GM19372 (cell line): ENCODE data around the gene HOXC10.

Experiments used
- ATAC-seq: cut with Tn5 transposase; IDR thresholded peaks from one replicate; pipeline ENCODE4 v1.9.1; 2021; ENCODE audit warnings: mild to moderate bottlenecking, low read depth, moderate library complexity; ENCODE audit not compliant: unreplicated experiment

Gene HOXC10

DNA sequence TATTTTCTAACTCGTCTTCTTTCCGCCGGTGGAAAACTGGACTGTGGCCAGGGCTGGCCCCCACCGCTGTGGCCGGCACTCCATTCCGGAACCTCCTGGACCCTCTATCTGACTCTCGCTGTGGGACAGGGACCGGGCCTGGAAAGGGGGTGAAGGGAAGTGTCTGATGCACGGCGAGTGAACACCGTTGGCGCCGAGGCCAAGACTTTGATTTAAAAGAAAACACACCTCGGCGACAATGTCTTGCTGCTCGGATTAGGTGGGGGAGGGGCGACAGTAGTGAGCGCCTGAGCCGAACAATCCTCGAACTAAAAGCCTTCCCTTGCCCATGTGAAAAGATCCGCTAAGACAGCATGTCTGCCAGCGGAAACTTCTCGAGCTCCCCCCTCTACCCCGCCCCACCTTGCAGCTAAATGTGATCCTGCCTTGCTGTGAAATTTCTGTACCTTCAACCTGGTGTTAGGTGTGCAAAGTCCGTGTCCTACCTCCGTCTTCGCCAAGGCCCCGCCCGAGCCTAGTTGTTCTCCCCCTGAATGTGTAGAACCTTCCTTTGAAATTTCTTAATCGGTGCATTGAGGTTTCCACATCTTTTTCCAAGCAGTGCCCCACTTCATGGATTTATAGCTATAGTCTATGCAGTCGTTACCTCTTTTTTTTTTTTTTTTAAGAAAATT is 9.3 kb upstream of the HOXC10 start:
- no peak for ATAC-seq

DNA sequence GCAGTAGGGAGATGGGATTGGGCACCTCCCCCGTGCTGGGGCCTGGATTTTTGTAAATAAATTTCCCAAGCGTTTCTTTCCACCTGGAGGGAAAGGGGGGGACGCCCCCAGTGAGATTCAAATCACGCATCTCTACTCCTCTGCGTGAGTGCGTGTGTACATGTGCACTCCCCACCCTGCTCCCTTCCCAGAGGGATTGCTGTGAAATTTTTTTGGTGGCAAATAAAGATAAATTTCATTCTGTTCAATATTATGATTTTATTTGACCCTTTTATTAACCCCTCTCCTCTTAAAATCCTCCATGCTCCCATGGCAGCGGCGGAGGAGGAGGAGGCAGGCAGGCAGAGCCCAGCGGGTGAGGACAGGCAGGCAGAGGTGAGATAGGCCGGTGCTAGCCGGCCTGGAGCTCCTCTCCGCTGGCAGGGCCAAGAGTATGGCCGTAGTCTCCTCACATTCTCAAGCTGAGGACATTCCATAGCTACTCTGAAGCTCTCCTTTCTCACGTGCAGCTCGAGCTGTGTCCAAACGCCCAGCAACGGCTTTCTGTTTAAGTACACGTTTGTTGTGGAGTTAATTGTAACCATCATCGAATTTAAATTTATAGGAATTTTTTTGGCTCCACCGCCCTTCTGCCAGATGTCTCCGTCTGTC is 8.6 kb upstream of the HOXC10 start:
- ATAC-seq = no peak

DNA sequence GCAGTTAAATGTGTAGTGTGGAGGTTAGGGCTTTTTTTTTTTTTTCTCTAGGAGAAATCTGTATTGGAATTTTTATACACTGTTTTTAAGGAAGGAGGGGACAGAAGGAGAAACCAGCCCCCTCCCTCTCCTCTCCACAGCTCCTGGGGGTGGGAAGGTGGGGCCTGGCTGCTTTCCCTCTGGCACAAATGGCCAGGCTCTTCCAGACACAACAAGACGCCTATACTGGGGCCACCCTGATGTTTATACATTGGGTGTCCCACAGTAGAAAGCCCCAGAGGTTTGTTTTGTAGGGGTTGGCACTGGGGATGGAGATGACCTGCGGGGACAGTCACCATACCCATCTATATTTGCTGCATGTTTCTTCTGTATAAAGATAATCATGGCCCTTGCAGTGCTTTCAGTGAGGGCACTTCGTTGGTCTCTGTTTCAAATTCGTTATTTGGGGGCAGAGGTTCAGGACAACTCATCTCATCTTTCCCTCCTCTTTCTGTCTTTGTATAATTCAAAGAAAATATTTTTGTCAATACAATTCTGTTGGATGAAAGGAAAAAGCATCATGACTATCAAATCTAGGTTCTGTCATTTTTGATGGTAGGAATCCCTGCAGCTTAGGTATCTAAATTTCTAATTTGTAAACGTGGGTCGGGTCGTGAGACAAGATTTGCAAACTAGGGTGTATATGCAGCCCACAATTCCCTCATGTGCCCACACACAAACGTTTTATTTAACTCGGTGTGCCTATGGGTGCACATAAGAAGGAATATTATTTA is 7.9 kb upstream of the HOXC10 start:
- no peak for ATAC-seq

DNA sequence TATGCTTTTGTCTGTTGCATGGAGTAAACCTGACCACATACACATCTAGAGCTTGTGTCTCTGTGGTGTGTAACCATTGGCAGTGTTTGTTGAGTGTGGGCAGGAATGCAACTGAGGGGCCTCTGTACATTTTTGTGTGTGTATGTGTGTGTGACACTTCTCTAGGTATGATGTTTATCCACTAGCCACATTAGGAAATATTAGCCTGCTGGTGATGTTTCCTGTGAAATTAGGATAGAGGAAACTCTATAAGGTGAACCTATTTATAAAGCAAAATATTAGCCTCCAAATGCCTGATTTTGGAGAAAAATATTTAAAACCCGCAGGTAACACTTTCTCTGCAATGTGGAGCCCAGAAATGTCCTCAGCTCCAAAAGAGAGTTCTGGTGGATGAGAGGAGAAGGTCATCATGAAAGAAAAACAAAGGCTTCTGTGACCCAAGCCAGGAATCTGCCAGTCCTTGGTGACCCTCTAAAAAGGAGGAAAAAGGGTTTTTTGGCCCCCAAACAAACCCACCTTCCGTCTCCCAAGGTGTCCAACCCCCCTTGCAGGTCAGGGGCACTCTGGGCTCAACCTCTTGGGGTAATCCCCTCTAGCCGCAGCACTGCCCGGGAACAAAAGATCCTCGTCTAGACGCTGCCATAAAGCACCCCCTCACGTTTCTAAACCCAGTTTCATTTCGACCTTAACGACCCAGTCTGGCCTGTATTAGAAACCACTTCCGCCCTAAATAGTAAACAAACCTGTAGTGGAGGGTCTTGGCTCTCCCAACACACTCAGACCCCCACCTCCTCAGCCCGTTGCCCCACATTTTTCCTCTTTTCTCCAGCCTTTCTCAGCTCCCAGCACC is 7.1 kb upstream of the HOXC10 start:
- no peak for ATAC-seq

DNA sequence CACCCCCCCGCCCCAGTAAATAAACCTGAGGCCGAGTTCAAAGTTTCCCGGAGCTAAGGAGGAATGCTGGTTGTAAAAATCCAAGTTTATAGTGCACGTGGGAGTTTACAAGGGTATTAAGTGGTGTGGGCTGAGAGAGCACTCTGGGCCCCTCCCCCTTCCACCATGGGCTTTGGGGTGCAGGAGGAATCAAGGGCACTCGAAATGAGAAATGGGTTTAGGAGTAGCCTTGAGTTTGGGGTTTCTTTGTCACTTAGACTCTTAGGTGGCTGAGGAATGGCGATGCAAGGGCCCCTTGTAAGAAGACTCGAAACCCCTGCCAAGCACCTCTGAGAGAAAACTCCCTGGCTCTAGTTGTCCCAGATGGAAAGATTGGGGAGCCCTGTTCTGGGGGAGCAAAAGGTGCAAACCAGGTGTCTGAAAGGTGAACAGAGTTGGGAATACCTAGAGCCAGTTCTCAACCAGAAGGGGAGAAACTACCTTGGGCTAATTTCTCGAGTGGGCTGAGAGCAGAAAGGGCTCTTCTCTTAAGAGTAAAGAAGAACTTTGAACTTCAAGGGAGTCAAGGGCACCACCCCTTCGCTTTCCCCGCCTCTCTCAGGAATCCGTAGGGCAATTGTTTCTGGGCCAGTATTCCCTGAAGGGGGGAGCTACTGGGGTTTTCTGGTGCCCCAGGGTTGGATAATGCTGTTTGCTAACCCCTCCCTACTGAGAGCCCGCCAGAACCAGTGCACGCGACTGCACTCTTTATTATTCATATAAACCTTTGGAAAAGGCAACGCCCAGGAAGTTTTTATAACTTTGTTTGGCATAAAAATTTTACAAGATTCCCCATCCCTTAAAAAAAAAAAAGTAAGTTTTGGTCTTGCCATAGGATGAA is 6.2 kb upstream of the HOXC10 start:
- no peak for ATAC-seq

DNA sequence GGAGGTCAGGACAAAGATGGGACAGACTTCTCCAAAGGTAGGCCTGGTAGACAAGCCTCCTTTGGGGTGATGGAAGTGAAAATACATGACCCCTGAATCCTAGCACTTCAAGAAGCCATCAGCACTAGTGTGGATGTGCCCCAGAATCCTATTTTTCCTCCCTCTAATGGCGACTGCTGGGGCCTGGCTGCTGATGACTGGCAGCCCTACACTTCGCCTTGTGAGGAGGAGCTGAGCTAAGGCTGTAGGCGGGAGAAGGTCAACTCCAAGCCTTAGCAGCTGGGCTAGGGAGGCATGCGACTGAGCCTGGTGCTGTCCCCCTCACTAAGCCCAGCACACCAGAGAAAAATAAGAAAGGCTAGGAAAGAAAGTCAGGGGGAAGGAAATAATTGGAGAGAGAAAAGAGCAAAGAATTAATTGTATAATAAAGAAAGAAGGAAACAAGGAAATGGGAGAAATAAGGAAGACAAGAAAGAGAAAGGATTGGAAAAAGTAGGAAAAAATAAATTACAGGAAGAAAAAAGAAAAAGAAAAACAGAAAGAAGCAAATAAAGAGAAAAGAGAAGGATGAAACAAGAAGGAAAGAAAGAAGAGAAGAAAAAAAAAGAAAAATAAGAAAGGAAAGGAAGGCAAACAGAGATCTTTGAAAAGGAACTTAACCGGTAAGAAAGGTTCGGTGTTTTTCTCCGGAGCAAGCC is 4.7 kb upstream of the HOXC10 start:
- no peak for ATAC-seq

DNA sequence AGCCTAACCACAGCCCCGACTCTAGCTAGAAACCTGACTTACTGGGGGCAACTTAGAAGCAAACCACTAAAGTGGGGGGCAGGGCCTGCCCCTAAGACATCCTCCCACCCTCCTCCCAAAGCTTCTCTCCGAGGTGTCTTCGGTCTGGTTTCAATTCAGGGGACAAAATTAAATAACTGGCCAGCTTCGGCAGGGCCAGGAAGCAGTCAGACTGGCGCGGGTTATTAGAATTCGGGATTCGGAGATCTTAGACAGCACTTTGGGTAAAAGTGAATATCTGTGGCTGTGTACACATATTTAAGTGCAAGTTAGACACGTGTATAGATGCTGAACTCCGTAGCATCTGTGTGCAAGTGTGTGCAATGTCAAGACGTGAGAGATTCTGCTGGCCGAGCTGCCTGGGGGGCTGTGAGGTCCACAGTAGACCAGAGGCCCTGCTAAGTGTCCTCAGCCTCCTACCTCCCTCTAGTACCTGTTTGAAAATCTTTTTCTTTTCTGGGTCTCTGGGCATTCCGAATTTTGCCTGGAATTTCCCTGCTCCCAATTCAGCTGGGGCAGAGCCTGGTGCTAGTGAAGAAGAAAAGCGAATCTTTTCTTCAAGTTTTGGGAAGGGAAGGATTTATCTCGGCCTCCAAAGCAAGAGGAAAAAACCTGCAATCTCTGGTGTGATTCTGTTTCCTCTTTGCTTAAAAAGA is 4.0 kb upstream of the HOXC10 start:
- ATAC-seq = no peak

DNA sequence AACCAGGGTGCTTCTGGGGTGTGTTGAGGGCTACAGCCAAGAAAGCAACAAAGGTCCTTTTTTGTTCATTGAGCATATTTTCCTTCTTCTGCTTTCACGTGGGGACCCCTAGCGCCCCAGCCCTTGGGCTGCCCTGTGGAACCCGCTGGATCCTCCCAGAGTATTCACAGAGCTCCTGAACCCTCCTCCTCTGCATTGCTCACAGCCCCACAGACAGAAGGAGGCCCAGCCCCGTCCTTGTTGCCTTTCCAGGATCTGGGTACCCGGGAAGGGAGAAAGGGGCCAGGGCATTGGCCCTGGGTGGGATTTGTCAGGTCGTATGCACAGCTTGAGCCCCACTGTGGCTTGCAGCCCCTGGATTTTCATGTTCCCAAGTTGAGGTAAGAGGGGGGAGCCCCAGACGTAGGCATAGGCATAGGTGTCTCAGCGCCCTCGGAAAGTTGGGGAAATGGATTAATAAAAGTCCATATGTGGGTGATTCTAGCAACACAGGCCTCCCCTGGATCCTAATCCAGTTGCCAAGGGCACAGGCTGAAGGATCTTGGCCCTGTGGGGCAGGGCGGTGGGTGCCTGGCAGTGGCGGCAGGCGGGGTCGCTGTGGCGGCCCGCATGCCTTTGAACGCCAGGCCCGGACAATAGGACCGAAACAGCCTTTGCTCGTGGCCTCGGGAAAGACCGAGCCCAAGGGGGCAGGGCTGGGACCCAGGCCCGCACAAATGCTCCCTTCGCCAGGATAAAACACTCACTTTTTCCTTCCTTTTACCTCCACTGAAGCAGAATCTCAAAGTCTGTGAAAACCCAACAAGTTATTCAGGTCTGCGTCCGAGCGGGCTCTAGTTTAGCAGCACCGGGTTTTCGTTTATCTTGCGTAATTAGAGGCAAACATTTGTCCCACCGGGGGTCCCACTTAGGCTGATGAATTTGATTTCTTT is 3.0 kb upstream of the HOXC10 start:
- ATAC-seq = no peak

DNA sequence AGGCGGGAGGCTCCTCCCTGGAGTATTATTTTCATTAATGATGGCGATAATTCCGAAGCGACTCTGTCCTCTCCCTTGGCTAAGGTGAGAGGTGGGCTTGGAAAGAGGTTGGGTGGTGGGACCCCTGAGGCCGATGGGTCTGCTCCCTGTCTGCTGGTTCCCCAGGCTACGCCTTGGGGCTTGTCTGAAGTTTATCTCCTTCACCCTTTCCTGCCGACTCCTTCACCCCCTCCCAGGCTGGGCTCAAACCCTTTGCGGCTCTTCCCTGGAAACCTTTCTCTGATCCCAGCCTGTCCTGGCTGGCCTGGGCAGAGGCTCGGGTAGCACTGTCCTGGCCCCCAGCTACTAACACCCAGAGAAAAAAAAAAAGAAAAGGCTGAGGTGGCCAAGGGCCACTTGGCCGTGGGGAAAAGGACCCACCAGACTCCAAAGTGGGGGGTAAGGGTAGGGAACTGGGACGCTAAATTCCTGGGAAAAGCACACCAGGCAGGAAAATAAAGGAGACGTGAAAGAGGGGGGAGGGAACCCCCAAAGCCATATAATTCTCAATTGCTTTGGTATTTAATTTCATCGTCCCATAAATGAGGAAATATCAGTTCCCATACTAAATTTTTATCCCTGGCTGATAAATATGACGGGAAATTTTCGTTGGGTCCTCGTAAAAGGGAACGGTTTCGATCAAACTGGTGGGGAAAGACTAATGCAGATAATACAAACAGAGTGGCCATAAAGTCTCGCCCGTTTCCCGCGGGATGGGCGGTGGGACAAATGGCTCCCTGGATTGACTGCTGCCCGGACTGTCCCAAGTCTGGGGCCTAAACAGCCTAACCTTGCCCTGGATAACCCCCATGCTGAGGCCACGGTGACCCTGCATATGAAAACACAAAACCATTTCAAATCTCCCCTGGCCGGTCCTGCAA is 2.0 kb upstream of the HOXC10 start:
- ATAC-seq = no peak

DNA sequence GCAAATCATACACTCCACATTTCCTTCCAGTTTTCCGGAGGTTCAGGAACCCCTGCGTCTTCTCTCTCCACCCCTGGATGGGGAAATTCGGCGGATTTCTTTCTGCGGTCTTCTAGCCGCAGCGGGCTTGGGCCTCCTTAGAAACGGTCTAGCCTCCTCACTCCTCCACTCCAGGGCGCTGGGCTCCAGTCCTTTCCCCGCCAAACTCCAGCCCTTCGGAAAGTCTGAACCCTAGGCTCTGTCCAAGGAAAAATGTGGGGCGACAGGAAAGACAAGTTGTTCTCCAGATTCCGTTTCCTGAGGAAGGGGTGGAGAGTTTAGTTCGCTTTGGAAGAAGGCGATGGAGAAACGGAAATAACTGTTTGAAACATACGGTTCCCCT is 1.4 kb upstream of the HOXC10 start:
- ATAC-seq = no peak

DNA sequence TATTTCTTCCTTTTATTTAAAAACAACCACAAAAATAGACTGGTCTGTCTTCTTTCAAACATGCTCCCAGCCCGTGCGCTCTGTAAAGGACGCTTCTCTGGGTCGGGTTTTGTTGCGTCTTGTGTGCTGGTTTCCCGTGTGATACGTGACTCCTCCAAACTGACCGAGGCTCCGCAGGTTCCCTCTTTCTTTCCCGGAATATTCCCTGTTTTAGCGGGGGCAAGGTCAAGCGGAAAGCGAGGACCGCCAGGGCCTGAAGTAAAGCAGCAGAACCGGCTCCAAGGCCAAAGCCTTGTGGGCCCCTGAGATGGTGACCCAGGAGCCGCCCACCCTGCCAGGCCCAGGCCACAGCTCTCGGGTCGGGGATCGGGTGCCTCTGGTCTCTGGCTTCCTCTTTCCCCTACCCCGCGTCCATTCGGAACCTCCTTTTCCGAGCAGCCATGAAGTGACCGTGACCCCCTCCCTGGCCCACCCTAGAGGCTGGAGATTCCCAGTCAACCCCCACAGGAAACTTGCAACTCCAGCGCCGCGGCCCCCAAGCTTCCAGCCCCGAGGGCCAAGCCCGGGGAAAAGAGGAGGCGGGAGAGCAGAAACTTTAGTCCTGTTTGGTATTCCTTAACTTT is 885 bp upstream of the HOXC10 start:
- ATAC-seq = no peak

DNA sequence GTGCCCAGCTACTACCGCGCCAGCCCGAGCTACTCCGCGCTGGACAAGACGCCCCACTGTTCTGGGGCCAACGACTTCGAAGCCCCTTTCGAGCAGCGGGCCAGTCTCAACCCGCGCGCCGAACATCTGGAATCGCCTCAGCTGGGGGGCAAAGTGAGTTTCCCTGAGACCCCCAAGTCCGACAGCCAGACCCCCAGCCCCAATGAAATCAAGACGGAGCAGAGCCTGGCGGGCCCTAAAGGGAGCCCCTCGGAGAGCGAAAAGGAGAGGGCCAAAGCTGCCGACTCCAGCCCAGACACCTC is 697 bp downstream of the HOXC10 start:
- no peak for ATAC-seq

DNA sequence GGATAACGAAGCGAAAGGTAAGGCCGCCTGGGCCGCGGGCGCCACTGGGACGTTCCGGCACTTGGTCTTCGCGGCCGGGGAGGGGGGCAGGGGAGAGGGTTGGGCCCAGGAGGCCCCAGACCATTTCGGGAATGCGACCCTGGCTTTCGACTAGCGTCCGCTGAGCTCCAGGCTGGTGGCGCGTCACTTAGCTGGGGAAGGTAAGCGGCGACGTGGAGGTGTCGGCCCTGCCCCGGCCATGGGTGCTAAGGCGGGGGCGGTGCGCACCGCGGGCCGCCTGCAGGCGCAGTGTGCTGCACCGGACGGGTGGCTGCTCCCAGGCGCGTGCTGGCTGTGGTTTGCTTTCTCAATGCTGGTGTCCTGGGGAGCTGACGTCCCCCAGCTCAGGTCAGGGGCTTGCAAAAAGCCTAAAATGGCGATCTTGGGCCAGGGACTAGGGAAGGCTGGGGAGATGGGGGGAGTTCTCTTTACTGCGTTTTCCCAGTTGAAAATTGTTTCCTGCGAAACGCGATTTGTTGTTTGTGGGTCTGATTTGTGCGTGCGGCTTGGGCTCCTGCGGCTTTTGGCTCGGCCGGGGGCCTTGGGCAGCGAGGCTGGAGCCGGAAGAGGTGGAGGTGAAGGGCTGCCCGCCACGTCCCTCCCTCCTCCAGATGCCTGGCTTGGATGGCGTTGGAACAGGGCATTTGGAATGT is 1.2 kb downstream of the HOXC10 start:
- ATAC-seq = no peak

DNA sequence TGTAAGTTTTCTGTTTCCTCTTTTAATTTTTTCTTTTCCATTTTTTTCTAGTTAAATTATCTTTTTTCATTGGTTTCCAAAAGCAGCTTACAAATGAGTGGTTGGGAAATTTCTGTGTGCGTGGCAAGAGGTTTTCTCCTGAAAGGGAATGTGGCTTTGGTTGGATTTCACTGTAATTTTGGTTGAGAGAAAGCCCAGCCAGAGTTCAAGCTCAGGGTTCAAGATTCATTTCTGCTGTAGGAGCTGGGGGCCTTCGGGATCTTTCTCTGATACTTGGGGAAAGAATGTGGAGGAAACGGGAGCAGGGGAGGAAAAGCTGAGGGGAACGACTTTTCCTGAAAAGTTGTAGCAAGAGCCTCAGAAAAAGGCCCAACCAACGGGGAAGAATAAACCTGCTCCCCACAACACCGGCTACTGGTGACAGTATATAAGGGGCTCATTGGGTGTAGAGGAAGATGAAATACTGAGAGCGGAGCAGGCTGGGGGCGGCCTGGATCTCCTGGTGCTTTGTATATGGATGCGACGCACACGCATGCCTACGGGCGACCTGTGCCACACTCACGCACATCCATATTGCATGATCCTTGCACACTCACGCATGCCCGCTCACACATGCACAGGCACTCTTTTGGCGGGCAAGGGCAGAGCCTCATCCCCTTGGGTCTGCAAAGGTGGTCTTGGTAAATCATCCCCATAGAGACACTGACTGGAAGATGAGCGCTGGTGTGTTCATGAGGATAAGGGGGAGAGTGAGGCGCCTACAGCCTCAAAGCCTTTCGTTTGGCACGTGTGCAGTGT is 1.9 kb downstream of the HOXC10 start:
- no peak for ATAC-seq

DNA sequence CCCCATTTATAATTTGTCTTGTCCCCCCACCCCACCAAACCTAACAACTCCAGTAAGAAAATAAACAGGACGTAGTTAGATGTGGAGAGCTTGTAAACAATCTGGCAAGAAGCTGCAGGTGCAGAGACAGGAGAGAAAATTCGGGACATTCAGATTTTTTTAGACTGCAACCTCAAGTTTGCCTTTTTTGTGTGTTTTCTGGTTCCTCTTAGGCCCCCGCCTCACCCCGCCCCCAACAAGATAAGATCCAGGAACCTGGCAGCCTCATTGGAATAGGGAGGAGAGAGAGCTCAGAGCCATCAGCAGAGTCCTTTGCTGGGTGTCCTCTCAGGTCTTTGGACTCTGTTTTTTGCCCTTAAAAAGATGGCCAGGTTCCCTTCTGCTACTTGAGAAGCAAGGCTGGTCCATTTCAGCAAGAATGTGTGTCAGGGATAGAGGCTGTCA is 2.9 kb downstream of the HOXC10 start:
- ATAC-seq = no peak
